Activated naive CD4-positive, alpha-beta T cell treated with anti-CD3 and anti-CD28 coated beads, Interleukin-2, amount 10 ng/mL, durations not matched to agents 5 hours and 36 hours (primary cell): ENCODE data around the gene S100A3. TPM values are rescaled to one million over a fixed set of nuclear protein-coding genes. Genes with fewer than 3 reads are reported as not detected.

ENCODE experiments used
- total RNA-seq, 2 experiments: library from RNA; stranded (reverse); gene quantifications; one replicate each; pipeline ENCODE4 v1.2.3, GENCODE V29; 2021

The S100A3 gene
- total RNA-seq: not detected

GRCh38 chr1:153548722-153549688 is at the start of gene S100A3:
Gene S100A3 (minus strand): TSS chr1:153549258. CDS start chr1:153548485, 773 bp downstream.

GRCh38 chr1:153565529-153566374 is 16.7 kb upstream of the S100A3 start, which contains the start of gene S100A2:
Gene S100A2 (minus strand): TSS chr1:153565844. CDS start chr1:153563877, 1,967 bp downstream.

GRCh38 chr1:153545067-153546055 is 3.7 kb downstream of the S100A3 start, which contains the start of gene S100A4:
Gene S100A4 (minus strand): TSS chr1:153545806. CDS start chr1:153544794, 1,012 bp downstream.

GRCh38 chr1:153540394-153541361 is 8.4 kb downstream of the S100A3 start, which contains the start of gene S100A5:
Gene S100A5 (minus strand): TSS chr1:153540934. CDS start chr1:153540191, 743 bp downstream.

GRCh38 chr1:153535242-153536011 is 13.6 kb downstream of the S100A3 start, which contains the start of gene S100A6:
Gene S100A6 (minus strand): TSS chr1:153535991. CDS start chr1:153535339, 652 bp downstream.

Other genes with a start within 250 kb of the S100A3 start
- not detected for gene PGLYRP3, start 236.3 kb downstream of the S100A3 start, total RNA-seq
- gene PGLYRP4, start 200.4 kb downstream of the S100A3 start, total RNA-seq: not detected
- not detected for gene S100A9, start 191.4 kb downstream of the S100A3 start, total RNA-seq
- not detected for gene S100A12, start 173.6 kb downstream of the S100A3 start, total RNA-seq
- not detected for gene S100A8, start 158.2 kb downstream of the S100A3 start, total RNA-seq
- gene S100A7A, start 132.7 kb downstream of the S100A3 start, total RNA-seq: not detected
- gene S100A7, start 88.6 kb downstream of the S100A3 start, total RNA-seq: not detected
- gene S100A6, start 13.3 kb downstream of the S100A3 start, total RNA-seq: 100 to 1,000 TPM; 451 to 469 TPM
- 1 to 10 TPM; 3.8 to 4.6 TPM for gene S100A5, start 8.3 kb downstream of the S100A3 start, total RNA-seq
- 100 to 1,000 TPM; 603 to 650 TPM for gene S100A4, start 3.5 kb downstream of the S100A3 start, total RNA-seq
- under 1 TPM; 0.33 to 0.60 TPM for gene S100A2, start 16.6 kb upstream of the S100A3 start, total RNA-seq
- gene S100A16, start 63.9 kb upstream of the S100A3 start, total RNA-seq: not detected
- gene S100A14, start 67.1 kb upstream of the S100A3 start, total RNA-seq: not detected
- gene S100A13, start 78.2 kb upstream of the S100A3 start, total RNA-seq: 1 to 10 TPM; 4.3 to 4.7 TPM
- gene S100A1, start 79.2 kb upstream of the S100A3 start, total RNA-seq: not detected
- gene CHTOP, start 84.8 kb upstream of the S100A3 start, total RNA-seq: 10 to 100 TPM; 95.1 to 96.0 TPM
- 10 to 100 TPM; 37.0 to 40.7 TPM for gene SNAPIN, start 109.4 kb upstream of the S100A3 start, total RNA-seq
- gene ILF2, start 121.7 kb upstream of the S100A3 start, total RNA-seq: 100 to 1,000 TPM; 151 to 159 TPM
- not detected for gene NPR1, start 129.4 kb upstream of the S100A3 start, total RNA-seq
- 10 to 100 TPM; 59.8 to 60.1 TPM for gene INTS3, start 178.8 kb upstream of the S100A3 start, total RNA-seq
- 10 to 100 TPM; 24.1 to 24.3 TPM for gene SLC27A3, start 226.1 kb upstream of the S100A3 start, total RNA-seq